K562 (cell line): ENCODE results near the gene OLIG1. TPM values are rescaled to one million over a fixed set of nuclear protein-coding genes. Genes with fewer than 3 reads are reported as not detected.

ENCODE experiments used
- ATAC-seq: fragments of 200-7000 bp; cut with Tn5 transposase; 3 replicates; pipeline ENCODE4 v1.9.1; 2020; ENCODE audit warnings: moderate library complexity
- BruUV-seq: library from RNA; stranded (reverse); fragments of 400-500 nt; replicated peaks from 2 replicates; lab custom pipeline; 2021; lab: Mats Ljungman, UMichigan
- CTCF ChIA-PET: fragments of 300-600 bp; formaldehyde crosslinking; extraction: SDS; loops from one replicate; lab custom pipeline; 2021; ENCODE audit warnings: low intra/inter-chr PET ratio; lab: Yijun Ruan, JAX
- POLR2A ChIA-PET: fragments of 300-600, 350-650 bp; sonication (Branson Sonifier 250); formaldehyde crosslinking; extraction: SDS; loops from one replicate; lab custom pipeline; 2021; ENCODE audit warnings: antibody characterized with exemption, inconsistent platforms; lab: Yijun Ruan, JAX
- DNase-seq, 4 experiments: peaks; one replicate each; pipeline versions ENCODE4 v3.0.0 to v3.0.0-alpha.2; 2011 to 2018; ENCODE audit warnings: low spot score in 3 of 4, mixed read lengths in 3 of 4; ENCODE audit errors: extremely low read depth in 1 of 4
- FAIRE-seq: peaks from 2 replicates; lab custom pipeline; 2011; peaks lifted over from hg19 to GRCh38; lab: Jason Lieb, UNC
- H2AFZ ChIP-seq: 2 replicates; pipeline ENCODE4 v1.6.0; 2011; ENCODE audit warnings: low read depth, low read length, control low read depth, inconsistent platforms
- H3K27ac ChIP-seq: fragments of 200-600 bp; 3 replicates; pipeline ENCODE4 v1.8.0; 2011; ENCODE audit warnings: low read depth, mild to moderate bottlenecking, control low read depth, inconsistent platforms, low read length, moderate library complexity, mixed read lengths; ENCODE audit errors: extremely low read depth
- H3K27me3 ChIP-seq, 2 experiments: fragments of 300-600 bp in 1 of 2; 2 replicates in 1 of 2; 3 replicates in 1 of 2; pipeline versions ENCODE4 v1.6.0 to v1.8.0; 2011; ENCODE audit warnings: inconsistent platforms in 2 of 2, low read length in 2 of 2, mild to moderate bottlenecking in 1 of 2, mixed read lengths in 1 of 2, moderate library complexity in 1 of 2; ENCODE audit not compliant: control insufficient read depth in 2 of 2, insufficient read depth in 2 of 2
- H3K36me3 ChIP-seq: fragments of 300-600 bp; 3 replicates; pipeline ENCODE4 v1.8.0; 2011; ENCODE audit warnings: mild to moderate bottlenecking, low read length, inconsistent platforms; ENCODE audit not compliant: control insufficient read depth, insufficient read depth
- H3K4me1 ChIP-seq, 2 experiments: fragments of 200-600 bp in 1 of 2; replicated peaks in 1 of 2; 2 replicates in 1 of 2; 3 replicates in 1 of 2; pipeline versions ENCODE4 v1.5.1 to v1.8.0; 2011; ENCODE audit warnings: inconsistent platforms in 2 of 2, low read length in 2 of 2, mild to moderate bottlenecking in 1 of 2, mixed read lengths in 1 of 2, moderate library complexity in 1 of 2; ENCODE audit not compliant: control insufficient read depth in 2 of 2, insufficient read depth in 2 of 2
- H3K4me2 ChIP-seq: 2 replicates; pipeline ENCODE4 v1.6.1; 2011; ENCODE audit warnings: low read length, control low read depth, inconsistent platforms, mixed read lengths; ENCODE audit not compliant: insufficient read depth
- H3K4me3 ChIP-seq: fragments of 200-600 bp; sonication (generic), shearing (Covaris generic); 2 replicates; pipeline ENCODE4 v1.5.1; 2016; ENCODE audit warnings: control low read depth, inconsistent platforms
- H3K79me2 ChIP-seq: fragments of 200-600 bp; 3 replicates; pipeline ENCODE4 v1.8.0; 2011; ENCODE audit warnings: low read length, inconsistent platforms; ENCODE audit not compliant: control insufficient read depth, insufficient read depth
- H3K9ac ChIP-seq, 2 experiments: 2 replicates each; pipeline versions ENCODE4 v1.6.0 to v1.6.1; 2011; ENCODE audit warnings: low read depth in 2 of 2, low read length in 2 of 2, control low read depth in 1 of 2, inconsistent platforms in 1 of 2, mild to moderate bottlenecking in 1 of 2, mixed read lengths in 1 of 2; ENCODE audit not compliant: insufficient read depth in 1 of 2
- H3K9me1 ChIP-seq: one replicate; pipeline ENCODE4 v1.6.0; 2011; ENCODE audit warnings: inconsistent platforms, mild to moderate bottlenecking, low read length, moderate library complexity; ENCODE audit not compliant: control insufficient read depth, insufficient read depth
- H3K9me3 ChIP-seq: replicated peaks from 2 replicates; pipeline ENCODE4 v1.5.1; 2011; ENCODE audit warnings: low read depth, low read length, inconsistent platforms; ENCODE audit not compliant: control insufficient read depth, insufficient read depth
- H4K20me1 ChIP-seq: replicated peaks from 2 replicates; pipeline ENCODE4 v1.6.1; 2011; ENCODE audit warnings: low read length, inconsistent platforms, mixed read lengths; ENCODE audit not compliant: control insufficient read depth, insufficient read depth
- ID3 ChIP-seq, 2 experiments: fragments of 250-450 bp in 1 of 2; fragments of 450-650 bp in 1 of 2; sonication (Bioruptor Pico) in 1 of 2; IDR thresholded peaks; 2 replicates each; pipeline versions ENCODE4 v1.6.1 to v1.8.0; 2016 to 2021; ENCODE audit warnings: mild to moderate bottlenecking in 2 of 2, moderate library complexity in 2 of 2, missing compliant biosample characterization in 1 of 2, missing genetic modification characterization in 1 of 2
- NCOR1 ChIP-seq: fragments of 450-650 bp; IDR thresholded peaks from 2 replicates; pipeline ENCODE4 v1.6.1; 2016; ENCODE audit warnings: mild to moderate bottlenecking, moderate library complexity
- NFIX ChIP-seq: fragments of 250-450 bp; sonication (Bioruptor Pico); IDR thresholded peaks from 2 replicates; pipeline ENCODE4 v1.4.0; 2020; ENCODE audit warnings: low read depth, mild to moderate bottlenecking, moderate library complexity
- SMARCA4 ChIP-seq: fragments of 450-650 bp; IDR thresholded peaks from 2 replicates; pipeline ENCODE4 v1.6.1; 2016
- TBP ChIP-seq: optimal IDR thresholded peaks from 2 replicates; pipeline ENCODE3; 2011; ENCODE audit warnings: low read depth, low read length, improper control_type of control experiment
- THAP7 ChIP-seq: fragments of 250-450 bp; sonication (Bioruptor Pico); IDR thresholded peaks from 2 replicates; pipeline ENCODE4 v1.5.0; 2021
- XRCC3 ChIP-seq: fragments of 450-650 bp; IDR thresholded peaks from 2 replicates; pipeline ENCODE4 v1.6.1; 2017; ENCODE audit warnings: mild to moderate bottlenecking, moderate library complexity
- ZNF280B ChIP-seq: fragments of 250-450 bp; sonication (Bioruptor Pico); IDR thresholded peaks from 2 replicates; pipeline ENCODE4 v1.5.1; 2021; ENCODE audit warnings: mild to moderate bottlenecking
- ZNF354B ChIP-seq: fragments of 250-450 bp; sonication (Bioruptor Pico); IDR thresholded peaks from 2 replicates; pipeline ENCODE4 v1.4.0; 2020
- WGBS: fragments of 100-300 bp; shearing (Covaris generic); methylation state at CpG from one replicate; pipeline ENCODE4 v1.1.6; 2016; ENCODE audit warnings: low coverage, mixed read lengths; ENCODE audit not compliant: insufficient coverage; ENCODE audit errors: missing lambda C conversion rate; 5-methylcytosine and 5-hydroxymethylcytosine counted together
- in situ Hi-C: fragments of 300-500 bp; cut with MboI; formaldehyde crosslinking; loops from 4 replicates; pipeline ENCODE4 v1.15.0; 2018; ENCODE audit warnings: inconsistent platforms, mixed read lengths
- intact Hi-C: fragments of 100-400 bp; cut with micrococcal nuclease; formaldehyde crosslinking; loops from 2 replicates; pipeline ENCODE4 v1.14.2; 2022
- polyA plus RNA-seq, 8 experiments: library from polyadenylated mRNA; depleted of rRNA in 4 of 8; stranded (reverse) in 5 of 8; unstranded in 3 of 8; fragments of >200 nt; fragmentation: Nextera tagmentation in 2 of 8; fragmentation: Illumina TruSeq in 1 of 8; extraction: Ambion mirVana in 2 of 8; extraction: Trizol in 1 of 8; gene quantifications; 2 replicates each; pipeline versions ENCODE4 v1.2.1 to v1.2.3, GENCODE V29; 2011 to 2014; ENCODE audit warnings: inconsistent platforms in 1 of 8, missing spikeins in 1 of 8
- total RNA-seq, 7 experiments: library from RNA; depleted of rRNA in 6 of 7; stranded (reverse); fragments of >200 nt in 6 of 7; fragmentation: Illumina TruSeq in 2 of 7; extraction: Trizol in 2 of 7; gene quantifications; 2 replicates each; pipeline versions ENCODE4 v1.2.1 to v1.2.3, GENCODE V29; 2011 to 2021; ENCODE audit warnings: low replicate concordance in 1 of 7
- TF ChIP-seq, protein P1 (sequence below): fragments of 250-450 bp; sonication (Bioruptor Pico); IDR thresholded peaks from 2 replicates; pipeline ENCODE4 v1.8.0; 2022; ENCODE audit warnings: moderate library complexity, mild to moderate bottlenecking, inconsistent platforms
- TF ChIP-seq, protein P2 (sequence below): sonication (generic); formaldehyde crosslinking; IDR thresholded peaks from 2 replicates; pipeline ENCODE4 v1.8.1; 2023; ENCODE audit warnings: mild to moderate bottlenecking, missing genetic modification reagents
- TF ChIP-seq, protein P3 (sequence below): fragments of 450-650 bp; formaldehyde crosslinking; IDR thresholded peaks from 2 replicates; pipeline ENCODE4 v1.4.0; 2020; ENCODE audit warnings: mild to moderate bottlenecking, moderate library complexity
- TF ChIP-seq, protein P4 (sequence below): fragments of 450-650 bp; formaldehyde crosslinking; IDR thresholded peaks from 2 replicates; pipeline ENCODE4 v1.4.0; 2022; ENCODE audit warnings: mild to moderate bottlenecking, moderate library complexity

The OLIG1 gene
- total and polyA plus RNA-seq, 9 of the 15 experiments (the other 6 are each of a cell fraction or from before 2014, with no cell fraction given): not detected

- TF ChIP-seq THAP7: no peak
- no peak for TF ChIP-seq ZNF354B (CRISPR knock-in tag)
- no peak for TF ChIP-seq ZNF280B (CRISPR knock-in tag)
- TF ChIP-seq TBP: no peak
- TF ChIP-seq ID3 (CRISPR knock-in tag; IDR thresholded peaks at IDR 0.05): no peak
- no peak for TF ChIP-seq ID3 (tag; IDR thresholded peaks at IDR 0.05)
Observed at GRCh38 chr21:33022489-33022827, 47.5 kb upstream of the OLIG1 start (continued).

DNA sequence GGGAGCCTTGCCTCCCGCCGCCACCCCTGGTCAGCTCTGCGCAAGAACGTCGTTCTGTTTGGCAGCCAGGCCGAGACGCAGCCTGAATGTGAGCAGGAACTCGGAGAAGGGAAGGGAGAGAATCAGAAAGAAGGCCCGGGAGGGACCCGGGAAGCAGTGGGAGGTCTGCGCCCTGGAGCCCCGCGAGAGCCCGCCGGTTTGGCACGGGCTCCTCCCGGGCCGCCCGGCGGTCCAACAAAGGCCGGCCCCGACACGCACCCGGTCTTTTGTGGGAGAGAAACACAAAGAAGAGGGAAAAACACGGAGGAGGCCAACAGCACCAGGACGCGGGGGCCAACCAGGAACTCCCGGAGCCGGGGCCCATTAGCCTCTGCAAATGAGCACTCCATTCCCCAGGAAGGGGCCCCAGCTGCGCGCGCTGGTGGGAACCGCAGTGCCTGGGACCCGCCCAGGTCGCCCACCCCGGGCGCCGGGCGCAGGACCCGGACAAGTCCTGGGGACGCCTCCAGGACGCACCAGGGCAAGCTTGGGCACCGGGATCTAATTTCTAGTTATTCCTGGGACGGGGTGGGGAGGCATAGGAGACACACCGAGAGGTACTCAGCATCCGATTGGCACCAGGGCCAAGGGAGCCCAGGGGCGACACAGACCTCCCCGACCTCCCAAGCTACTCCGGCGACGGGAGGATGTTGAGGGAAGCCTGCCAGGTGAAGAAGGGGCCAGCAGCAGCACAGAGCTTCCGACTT, 46.9 kb upstream of the OLIG1 start:
- no peak overlapping the region for H3K4me2 ChIP-seq
- no peaks in the 10 kb centered on the region for H3K36me3 ChIP-seq
- no peak overlapping the region for H3K4me3 ChIP-seq
- no peaks in the 10 kb centered on the region; the same call in 1 of the 2 replicates for H4K20me1 ChIP-seq
- intact Hi-C loops: no loop called here
- H2AFZ ChIP-seq: no peak overlapping the region
- H3K9me1 ChIP-seq: no peaks in the 10 kb centered on the region
- H3K9ac ChIP-seq: no peak overlapping the region
- in situ Hi-C loops: no loop called here
- no peak overlapping the region for H3K27ac ChIP-seq
- DNase-seq: no peak
- ATAC-seq: no peak
- POLR2A ChIA-PET: interaction anchor here (0.7 to 1.4 kb wide), 3 partner anchors 11 to 1658 kb away, joined by 3 to 4 read pairs (median 3); no protein-coding TSS in a partner anchor
- WGBS: 2% methylated on average over 47 of the region's 52 CpGs
- no TSS peak for BruUV-seq
- CTCF ChIA-PET: no interaction called here
- H3K79me2 ChIP-seq: no peaks in the 10 kb centered on the region
- H3K9me3 ChIP-seq: no peaks in the 10 kb centered on the region
- H3K27me3 ChIP-seq: peaks cover 66 to 87% of the 10 kb centered on the region in 2 experiments
- FAIRE-seq: no peak
- peaks cover 0 to 22% of the 10 kb centered on the region in 2 experiments; a peak in 1 of 5 replicates for H3K4me1 ChIP-seq
- TF ChIP-seq NFIX (CRISPR knock-in tag) (no peak), NCOR1 (no peak), XRCC3 (no peak), SMARCA4 (no peak)
- TF ChIP-seq, protein P1, sequence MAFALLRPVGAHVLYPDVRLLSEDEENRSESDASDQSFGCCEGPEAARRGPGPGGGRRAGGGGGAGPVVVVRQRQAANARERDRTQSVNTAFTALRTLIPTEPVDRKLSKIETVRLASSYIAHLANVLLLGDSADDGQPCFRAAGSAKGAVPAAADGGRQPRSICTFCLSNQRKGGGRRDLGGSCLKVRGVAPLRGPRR: no peak
- TF ChIP-seq, protein P2, sequence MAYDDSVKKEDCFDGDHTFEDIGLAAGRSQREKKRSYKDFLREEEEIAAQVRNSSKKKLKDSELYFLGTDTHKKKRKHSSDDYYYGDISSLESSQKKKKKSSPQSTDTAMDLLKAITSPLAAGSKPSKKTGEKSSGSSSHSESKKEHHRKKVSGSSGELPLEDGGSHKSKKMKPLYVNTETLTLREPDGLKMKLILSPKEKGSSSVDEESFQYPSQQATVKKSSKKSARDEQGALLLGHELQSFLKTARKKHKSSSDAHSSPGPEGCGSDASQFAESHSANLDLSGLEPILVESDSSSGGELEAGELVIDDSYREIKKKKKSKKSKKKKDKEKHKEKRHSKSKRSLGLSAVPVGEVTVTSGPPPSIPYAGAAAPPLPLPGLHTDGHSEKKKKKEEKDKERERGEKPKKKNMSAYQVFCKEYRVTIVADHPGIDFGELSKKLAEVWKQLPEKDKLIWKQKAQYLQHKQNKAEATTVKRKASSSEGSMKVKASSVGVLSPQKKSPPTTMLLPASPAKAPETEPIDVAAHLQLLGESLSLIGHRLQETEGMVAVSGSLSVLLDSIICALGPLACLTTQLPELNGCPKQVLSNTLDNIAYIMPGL: no peak
- TF ChIP-seq, protein P3, sequence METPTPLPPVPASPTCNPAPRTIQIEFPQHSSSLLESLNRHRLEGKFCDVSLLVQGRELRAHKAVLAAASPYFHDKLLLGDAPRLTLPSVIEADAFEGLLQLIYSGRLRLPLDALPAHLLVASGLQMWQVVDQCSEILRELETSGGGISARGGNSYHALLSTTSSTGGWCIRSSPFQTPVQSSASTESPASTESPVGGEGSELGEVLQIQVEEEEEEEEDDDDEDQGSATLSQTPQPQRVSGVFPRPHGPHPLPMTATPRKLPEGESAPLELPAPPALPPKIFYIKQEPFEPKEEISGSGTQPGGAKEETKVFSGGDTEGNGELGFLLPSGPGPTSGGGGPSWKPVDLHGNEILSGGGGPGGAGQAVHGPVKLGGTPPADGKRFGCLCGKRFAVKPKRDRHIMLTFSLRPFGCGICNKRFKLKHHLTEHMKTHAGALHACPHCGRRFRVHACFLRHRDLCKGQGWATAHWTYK: no peak
- TF ChIP-seq, protein P4, sequence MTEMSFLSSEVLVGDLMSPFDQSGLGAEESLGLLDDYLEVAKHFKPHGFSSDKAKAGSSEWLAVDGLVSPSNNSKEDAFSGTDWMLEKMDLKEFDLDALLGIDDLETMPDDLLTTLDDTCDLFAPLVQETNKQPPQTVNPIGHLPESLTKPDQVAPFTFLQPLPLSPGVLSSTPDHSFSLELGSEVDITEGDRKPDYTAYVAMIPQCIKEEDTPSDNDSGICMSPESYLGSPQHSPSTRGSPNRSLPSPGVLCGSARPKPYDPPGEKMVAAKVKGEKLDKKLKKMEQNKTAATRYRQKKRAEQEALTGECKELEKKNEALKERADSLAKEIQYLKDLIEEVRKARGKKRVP (CRISPR knock-in tag): no peak
